ENCODE data around the gene TESK1.
A peak's percentile ranks its signal among the peaks of the same experiment; 100 is the strongest.

TESK1 gene

GRCh38 chr9:35605351-35606137, 482 bp downstream of the TESK1 start:
- H3K9ac ChIP-seq (ENCODE audit: low read length) = peak overlapping the region; percentile 62
- H3K36me3 ChIP-seq (ENCODE audit: low read length) = no peaks in the 10 kb centered on the region
- TF ChIP-seq EZH2phosphoT487 (conservative IDR thresholded peaks at IDR 0.05; ENCODE audit: low read length) (no peak), CTCF (IDR thresholded peaks at IDR 0.05; ENCODE audit: insufficient read depth, low read length, poor library complexity, severe bottlenecking) (no peak)
- no peaks in the 10 kb centered on the region for H4K20me1 ChIP-seq (ENCODE audit: low read depth, low read length)
- H3K4me3 ChIP-seq (ENCODE audit: insufficient read depth, low read length, poor library complexity, severe bottlenecking) = peak overlapping the region; percentile 73
- no peaks in the 10 kb centered on the region for H3K9me3 ChIP-seq (ENCODE audit: insufficient read depth, low read length)
- H3F3A ChIP-seq (ENCODE audit: insufficient read depth) = peaks cover 6% of the 10 kb centered on the region; the same call in 1 of the 2 replicates
- H3K27ac ChIP-seq (ENCODE audit: low read depth, low read length) = peak overlapping the region; percentile 37
- H3K79me2 ChIP-seq (ENCODE audit: insufficient read depth, low read length) = peaks cover 13% of the 10 kb centered on the region
- H2AFZ ChIP-seq (ENCODE audit: low read depth, low read length, severe bottlenecking) = no peak overlapping the region
- H3K9me2 ChIP-seq (replicated peaks; ENCODE audit: insufficient read depth, low read length) = no peaks in the 10 kb centered on the region
- no peaks in the 10 kb centered on the region for H3K27me3 ChIP-seq (ENCODE audit: low read length)
- H3K4me2 ChIP-seq (ENCODE audit: low read depth, low read length, poor library complexity, severe bottlenecking) = peak overlapping the region; percentile 65

- no peaks in the 10 kb centered on the region for H3K36me3 ChIP-seq (ENCODE audit: low read length)
- H3K9me3 ChIP-seq (ENCODE audit: insufficient read depth, low read length) = no peaks in the 10 kb centered on the region
These were observed 1.1 kb downstream of the TESK1 start for GRCh38 chr9:35606138-35606504.

GRCh38 chr9:35606726-35607125, 1.7 kb downstream of the TESK1 start:
- Histone ChIP-seq H2AFZ (ENCODE audit: low read depth, low read length, severe bottlenecking) (no peak overlapping the region), H3F3A (ENCODE audit: insufficient read depth) (peaks cover 6% of the 10 kb centered on the region; the same call in 1 of the 2 replicates), H3K9me3 (ENCODE audit: insufficient read depth, low read length) (no peaks in the 10 kb centered on the region), H3K27ac (ENCODE audit: low read depth, low read length) (no peak overlapping the region), H4K20me1 (ENCODE audit: low read depth, low read length) (no peaks in the 10 kb centered on the region), H3K9me2 (replicated peaks; ENCODE audit: insufficient read depth, low read length) (no peaks in the 10 kb centered on the region), H3K79me2 (ENCODE audit: insufficient read depth, low read length) (peaks cover 13% of the 10 kb centered on the region), H3K4me2 (ENCODE audit: low read depth, low read length, poor library complexity, severe bottlenecking) (peak overlapping the region; percentile 65), H3K36me3 (ENCODE audit: low read length) (no peaks in the 10 kb centered on the region), H3K27me3 (ENCODE audit: low read length) (no peaks in the 10 kb centered on the region), H3K4me3 (ENCODE audit: insufficient read depth, low read length, poor library complexity, severe bottlenecking) (peak overlapping the region; percentile 73), H3K9ac (ENCODE audit: low read length) (no peak overlapping the region; the same call in 1 of the 2 replicates)
- TF ChIP-seq CTCF (IDR thresholded peaks at IDR 0.05; ENCODE audit: insufficient read depth, low read length, poor library complexity, severe bottlenecking) (no peak), EZH2phosphoT487 (conservative IDR thresholded peaks at IDR 0.05; ENCODE audit: low read length) (no peak)

More at GRCh38 chr9:35606138-35606504, 1.1 kb downstream of the TESK1 start:
- peak overlapping the region; percentile 62 for H3K9ac ChIP-seq (ENCODE audit: low read length)
- H3K27me3 ChIP-seq (ENCODE audit: low read length) = no peaks in the 10 kb centered on the region
- H3F3A ChIP-seq (ENCODE audit: insufficient read depth) = peaks cover 6% of the 10 kb centered on the region; the same call in 1 of the 2 replicates
- TF ChIP-seq CTCF (IDR thresholded peaks at IDR 0.05; ENCODE audit: insufficient read depth, low read length, poor library complexity, severe bottlenecking) (no peak), EZH2phosphoT487 (conservative IDR thresholded peaks at IDR 0.05; ENCODE audit: low read length) (no peak)
- H2AFZ ChIP-seq (ENCODE audit: low read depth, low read length, severe bottlenecking) = no peak overlapping the region
- H3K4me2 ChIP-seq (ENCODE audit: low read depth, low read length, poor library complexity, severe bottlenecking) = peak overlapping the region; percentile 65
- peak overlapping the region; percentile 73 for H3K4me3 ChIP-seq (ENCODE audit: insufficient read depth, low read length, poor library complexity, severe bottlenecking)
- H4K20me1 ChIP-seq (ENCODE audit: low read depth, low read length) = no peaks in the 10 kb centered on the region
- peak overlapping the region; percentile 37; the same call in 1 of the 2 replicates for H3K27ac ChIP-seq (ENCODE audit: low read depth, low read length)
- H3K79me2 ChIP-seq (ENCODE audit: insufficient read depth, low read length) = peaks cover 13% of the 10 kb centered on the region
- H3K9me2 ChIP-seq (replicated peaks; ENCODE audit: insufficient read depth, low read length) = no peaks in the 10 kb centered on the region
